Measurements from ENCODE around the gene FGF23. TPM values are rescaled to one million over a fixed set of nuclear protein-coding genes. Genes with fewer than 3 reads are reported as not detected.
A peak's percentile ranks its signal among the peaks of the same experiment; 100 is the strongest.
"Not testable (repeated sequence)": the region's sequence is repeated elsewhere in the genome, so short reads cannot be mapped to it uniquely, and the experiment has no call there.

FGF23 gene
- not detected in 2 replicates for total RNA-seq (2014; rRNA removed; shearing (Covaris generic))

GRCh38 chr12:4379405-4379804 lies at the start of gene FGF23:
Gene FGF23 (minus strand): TSS chr12:4379712. CDS start chr12:4379582, 130 bp downstream.
- in situ Hi-C loops (cut with HindIII; ENCODE audit: low sequenced_read_pairs): no loop called here
- DNase-seq (ENCODE audit: low spot score): no peak

DNA sequence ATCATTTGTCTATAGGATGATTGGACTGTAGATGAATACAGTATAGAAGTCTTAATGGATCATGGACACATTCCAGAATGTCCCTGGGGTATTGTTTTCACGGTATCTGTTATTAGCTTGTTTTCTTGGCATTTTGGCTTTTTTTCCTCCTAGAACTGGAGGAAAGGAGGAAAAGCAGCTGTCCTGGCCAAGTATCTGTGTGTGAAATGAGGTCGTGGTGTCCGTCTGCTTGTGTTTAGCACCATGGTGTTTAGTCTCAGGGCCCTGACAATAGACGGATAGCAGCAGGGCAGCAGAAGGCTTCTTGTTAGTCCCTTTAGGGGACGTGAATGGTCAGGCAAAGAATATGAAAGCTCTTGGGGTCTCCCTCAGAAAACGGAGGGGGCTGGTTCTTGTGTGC lies 44.9 kb upstream of the FGF23 start:
- DNase-seq (ENCODE audit: low spot score): no peak
- in situ Hi-C loops (cut with HindIII; ENCODE audit: low sequenced_read_pairs): no loop called here

DNA sequence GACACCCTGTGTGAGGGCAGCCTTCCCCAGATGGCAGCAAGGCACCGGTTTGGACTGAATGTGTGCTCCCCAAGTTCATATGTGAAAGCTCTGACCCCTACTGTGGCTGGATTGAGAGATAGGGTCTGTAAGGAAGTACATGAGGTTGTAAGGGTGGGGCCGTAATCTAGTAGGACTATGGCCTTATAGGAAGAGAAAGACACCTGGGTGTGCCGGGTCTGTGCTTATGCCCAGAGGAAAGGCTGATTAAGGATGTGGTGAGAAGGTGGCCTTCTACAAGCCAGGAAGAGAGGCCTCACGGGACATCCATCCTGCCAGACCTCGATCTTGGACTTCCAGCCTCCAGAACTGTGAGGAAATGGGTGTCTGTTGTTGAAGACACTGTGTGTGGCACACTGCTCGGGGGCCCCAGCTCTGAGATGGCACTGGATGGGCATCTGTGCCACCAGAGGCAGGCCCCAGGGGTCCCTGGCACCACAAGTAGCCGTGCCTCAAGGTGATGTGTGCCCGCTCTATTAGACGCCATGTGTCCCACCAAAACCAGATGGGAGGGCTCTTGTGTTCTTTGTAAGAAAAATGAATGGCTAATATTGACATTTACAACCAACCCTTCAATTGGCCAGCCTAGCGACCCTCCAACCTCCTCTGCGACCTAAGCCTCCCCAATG lies 44.1 kb upstream of the FGF23 start:
- no peak for DNase-seq (ENCODE audit: low spot score)
- in situ Hi-C loops (cut with HindIII; ENCODE audit: low sequenced_read_pairs): no loop called here

DNA sequence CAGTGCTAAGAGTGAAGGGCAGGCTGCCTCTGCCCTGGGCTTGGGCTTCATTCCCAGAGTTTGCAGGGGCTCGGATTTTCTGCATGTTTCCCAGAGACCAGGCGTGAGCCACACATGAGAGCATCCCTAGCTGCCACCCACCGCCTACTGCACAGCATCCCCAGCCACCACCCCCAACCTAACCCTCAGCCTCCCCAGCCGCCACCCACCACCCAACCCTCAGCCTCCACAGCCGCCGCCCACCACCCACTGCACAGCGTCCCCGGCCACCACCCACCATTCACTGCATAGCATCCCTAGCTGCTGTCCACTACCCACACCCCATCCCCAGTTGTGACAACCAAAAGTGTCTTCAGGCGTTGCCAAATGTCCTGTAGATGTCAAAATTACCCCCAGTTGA lies 43.5 kb upstream of the FGF23 start:
- in situ Hi-C loops (cut with HindIII; ENCODE audit: low sequenced_read_pairs): no loop called here

DNA sequence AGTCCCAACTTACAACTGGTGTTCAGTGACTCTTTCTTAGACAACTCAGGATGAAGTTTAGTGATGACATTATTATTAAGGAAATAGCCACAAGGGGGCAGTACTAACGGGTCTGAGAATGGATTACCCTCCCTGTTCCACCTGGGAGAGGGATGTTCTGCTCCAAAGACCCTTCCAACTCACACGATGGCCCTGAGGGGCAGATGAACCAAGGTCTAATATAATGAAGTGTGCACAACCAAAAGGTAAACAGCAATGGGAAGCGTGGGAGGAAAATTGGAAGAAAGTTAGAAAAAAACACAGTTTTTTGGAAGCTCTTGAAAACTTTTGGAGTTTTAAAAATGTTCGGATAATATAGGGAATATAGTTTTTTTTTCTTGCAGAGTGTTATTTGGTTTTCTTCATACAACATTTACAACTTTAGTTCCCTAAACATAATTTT lies 42.1 kb upstream of the FGF23 start:
- in situ Hi-C loops (cut with HindIII; ENCODE audit: low sequenced_read_pairs): no loop called here

More for the DNA sequence above, 43.5 kb upstream of the FGF23 start:
- no peak for DNase-seq (ENCODE audit: low spot score)

DNA sequence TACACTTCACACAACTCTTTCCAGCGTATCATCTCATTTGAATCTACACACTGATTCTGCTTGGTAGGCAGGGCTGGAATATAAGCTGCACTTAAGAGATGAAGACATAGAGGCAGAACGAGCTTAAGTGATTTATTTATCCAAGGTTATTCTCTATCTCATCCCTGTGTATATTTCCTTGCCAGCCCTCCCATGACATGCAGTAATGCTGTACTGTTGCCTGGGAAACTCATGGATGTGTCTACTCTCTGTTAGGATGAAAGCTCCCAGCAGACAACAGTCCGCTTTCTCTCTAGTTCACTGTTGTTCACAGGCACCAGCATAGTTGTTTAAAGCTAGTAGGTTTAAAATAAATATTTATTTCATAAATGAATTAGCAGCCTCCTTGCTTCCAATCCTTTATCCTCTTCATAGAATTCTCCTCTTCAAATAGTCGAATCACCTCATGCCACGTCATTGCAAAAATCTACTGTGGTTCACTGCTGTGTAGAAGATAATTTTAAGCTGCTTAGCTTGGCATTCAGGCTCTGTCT lies 40.7 kb upstream of the FGF23 start:
- in situ Hi-C loops (cut with HindIII; ENCODE audit: low sequenced_read_pairs): no loop called here
- DNase-seq (ENCODE audit: low spot score): no peak

More for the DNA sequence above, 42.1 kb upstream of the FGF23 start:
- DNase-seq (ENCODE audit: low spot score): peak; percentile 28

DNA sequence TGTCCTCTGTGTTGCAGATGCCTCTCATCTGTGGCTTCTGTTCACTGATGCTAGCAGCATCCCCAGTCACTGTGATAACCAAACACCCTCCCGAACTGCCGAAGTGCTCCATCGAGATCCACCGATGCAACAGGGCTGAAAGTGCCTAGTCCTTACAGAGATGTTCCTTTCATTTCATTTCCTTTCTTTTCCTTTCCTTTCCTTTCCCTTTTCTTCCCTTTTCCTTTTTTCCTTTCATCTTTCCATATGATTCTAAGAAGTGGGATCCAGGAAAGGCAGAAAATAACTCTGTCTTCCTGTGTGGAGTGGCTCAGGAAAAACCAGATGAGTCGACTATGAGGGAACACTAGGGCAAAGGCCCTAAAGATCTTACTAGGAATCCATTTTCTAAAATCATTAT lies 39.4 kb upstream of the FGF23 start:
- no peak for DNase-seq (ENCODE audit: low spot score)
- in situ Hi-C loops (cut with HindIII; ENCODE audit: low sequenced_read_pairs): no loop called here

DNA sequence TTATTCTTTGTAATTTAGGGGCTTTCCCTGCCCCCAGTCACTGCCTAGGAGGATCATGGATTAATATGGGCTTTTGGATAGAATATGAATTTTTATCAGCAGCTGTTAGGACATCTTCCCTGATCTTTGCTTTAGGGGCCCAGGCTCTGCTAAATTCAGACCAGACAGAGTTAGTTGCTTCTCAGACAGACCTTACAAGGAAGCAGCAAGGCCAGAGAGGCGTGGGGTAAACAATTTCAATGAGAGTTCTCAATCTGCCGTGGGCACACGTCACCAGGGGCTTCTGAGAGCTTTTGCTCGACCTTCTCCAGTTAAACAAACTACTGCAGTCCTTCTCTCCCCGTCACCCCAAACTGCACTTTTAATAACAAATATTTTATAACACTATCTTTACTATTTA lies 38.4 kb upstream of the FGF23 start:
- in situ Hi-C loops (cut with HindIII; ENCODE audit: low sequenced_read_pairs): no loop called here
- DNase-seq (ENCODE audit: low spot score): no peak

GRCh38 chr12:4417455-4417854 lies 37.9 kb upstream of the FGF23 start:
- in situ Hi-C loops (cut with HindIII; ENCODE audit: low sequenced_read_pairs): no loop called here
- DNase-seq (ENCODE audit: low spot score): no peak

GRCh38 chr12:4416276-4416675 lies 36.8 kb upstream of the FGF23 start:
- in situ Hi-C loops (cut with HindIII; ENCODE audit: low sequenced_read_pairs): no loop called here
- DNase-seq (ENCODE audit: low spot score): no peak

DNA sequence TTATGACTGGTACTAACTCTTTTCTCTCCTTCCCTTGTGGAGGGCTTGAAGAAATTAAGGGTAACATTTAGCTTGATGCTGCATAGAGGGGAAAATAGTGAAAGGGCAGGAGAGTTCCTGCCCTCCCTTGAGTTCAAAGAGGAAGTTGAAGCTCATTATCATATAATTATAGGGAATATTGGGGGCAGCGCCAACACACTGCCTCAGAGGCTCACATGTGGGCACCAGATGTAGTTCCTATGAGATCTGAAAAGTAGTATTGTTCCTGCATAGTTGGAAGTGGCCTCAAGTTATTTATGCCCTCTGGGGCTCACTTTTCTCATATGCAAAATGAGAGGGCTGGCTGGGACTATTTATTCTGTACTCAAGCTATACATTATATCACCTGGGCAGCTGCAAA lies 33.0 kb upstream of the FGF23 start:
- in situ Hi-C loops (cut with HindIII; ENCODE audit: low sequenced_read_pairs): no loop called here
- DNase-seq (ENCODE audit: low spot score): no peak

DNA sequence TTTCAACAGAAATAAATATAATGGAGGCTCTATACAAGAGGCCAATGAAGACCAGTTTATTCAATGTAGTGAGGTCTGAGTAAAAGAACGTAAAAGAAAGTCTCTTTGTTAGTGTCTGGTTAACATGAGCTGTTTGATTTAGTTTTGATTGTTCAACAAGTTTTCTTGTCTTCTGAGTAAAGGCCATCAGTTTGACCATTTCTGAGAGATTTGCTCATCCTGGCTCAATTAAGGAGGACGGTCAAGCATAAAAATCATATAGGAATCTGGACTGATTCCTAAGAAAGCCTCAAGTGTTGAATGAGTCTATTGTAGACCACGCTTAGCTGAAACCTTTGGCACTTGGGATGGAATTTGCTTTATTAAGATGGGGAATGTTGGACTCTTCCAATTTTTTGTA lies 32.5 kb upstream of the FGF23 start:
- in situ Hi-C loops (cut with HindIII; ENCODE audit: low sequenced_read_pairs): no loop called here
- DNase-seq (ENCODE audit: low spot score): no peak

DNA sequence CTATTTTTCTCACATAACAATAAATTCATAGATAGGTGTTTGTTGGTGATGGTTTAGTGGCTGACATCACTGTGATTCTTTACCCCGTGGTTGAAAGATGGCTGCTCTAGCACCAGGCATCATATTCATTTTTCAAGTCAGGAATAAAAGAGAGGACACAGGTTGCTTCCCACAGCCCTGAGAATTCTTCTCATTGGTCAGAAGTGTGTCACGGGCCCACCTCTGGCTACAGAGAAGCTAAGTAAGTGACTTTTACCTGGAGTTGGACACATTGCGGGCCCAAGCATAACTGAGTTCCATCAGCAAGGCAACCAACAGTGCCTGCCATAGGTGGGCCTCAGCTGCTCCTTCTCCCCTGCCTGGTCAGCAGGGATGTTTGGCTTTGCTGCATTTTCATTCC lies 27.6 kb upstream of the FGF23 start:
- in situ Hi-C loops (cut with HindIII; ENCODE audit: low sequenced_read_pairs): no loop called here
- DNase-seq (ENCODE audit: low spot score): no peak

- in situ Hi-C loops (cut with HindIII; ENCODE audit: low sequenced_read_pairs); DNase-seq (ENCODE audit: low spot score): not testable (repeated sequence)
These were observed 25.5 kb upstream of the FGF23 start for GRCh38 chr12:4404877-4405637.

- in situ Hi-C loops (cut with HindIII; ENCODE audit: low sequenced_read_pairs): no loop called here
- DNase-seq (ENCODE audit: low spot score): no peak
These were observed 23.5 kb upstream of the FGF23 start for GRCh38 chr12:4402996-4403395.

DNA sequence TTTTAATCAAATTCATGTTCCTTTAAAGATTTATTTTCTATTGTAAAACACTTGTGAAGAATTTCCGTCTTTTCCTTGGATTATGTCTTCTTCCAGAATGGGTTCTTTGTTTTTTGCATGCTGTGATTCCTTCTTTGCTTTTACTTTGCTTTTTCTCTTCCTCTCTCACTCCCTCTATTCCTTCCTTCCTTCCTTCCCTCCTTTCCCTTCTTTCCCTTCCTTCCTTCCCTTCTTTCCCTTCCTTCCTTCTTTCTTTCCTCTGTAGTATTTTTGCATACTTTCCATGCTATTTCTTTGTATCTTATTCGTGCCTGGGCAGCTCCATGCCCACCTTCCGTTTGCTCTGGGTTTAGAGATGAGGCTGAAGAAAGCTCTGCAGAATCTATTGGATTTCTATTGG lies 21.6 kb upstream of the FGF23 start:
- in situ Hi-C loops (cut with HindIII; ENCODE audit: low sequenced_read_pairs): no loop called here
- no peak for DNase-seq (ENCODE audit: low spot score)

GRCh38 chr12:4395818-4396217 lies 16.3 kb upstream of the FGF23 start:
- in situ Hi-C loops (cut with HindIII; ENCODE audit: low sequenced_read_pairs): no loop called here
- DNase-seq (ENCODE audit: low spot score): no peak

DNA sequence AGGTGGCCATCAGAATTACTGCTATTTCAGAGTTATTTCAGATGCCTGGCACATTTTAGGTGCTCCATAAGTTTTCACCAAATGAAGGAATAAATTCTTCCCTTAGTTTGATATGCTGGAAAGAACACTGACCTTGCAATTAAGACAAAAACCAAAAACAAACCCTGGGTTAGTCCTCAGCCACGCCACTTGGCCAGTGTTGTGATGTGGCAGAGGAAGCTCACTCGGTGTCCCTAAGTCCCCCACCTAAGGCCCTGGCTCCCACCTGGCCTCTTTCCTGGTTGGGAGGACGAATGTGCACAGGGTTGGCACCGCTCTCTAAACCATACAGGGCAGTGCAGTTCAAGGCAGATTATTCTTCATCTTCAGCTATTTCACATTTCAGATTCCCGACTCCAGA lies 13.7 kb upstream of the FGF23 start:
- in situ Hi-C loops (cut with HindIII; ENCODE audit: low sequenced_read_pairs): no loop called here
- DNase-seq (ENCODE audit: low spot score): no peak

DNA sequence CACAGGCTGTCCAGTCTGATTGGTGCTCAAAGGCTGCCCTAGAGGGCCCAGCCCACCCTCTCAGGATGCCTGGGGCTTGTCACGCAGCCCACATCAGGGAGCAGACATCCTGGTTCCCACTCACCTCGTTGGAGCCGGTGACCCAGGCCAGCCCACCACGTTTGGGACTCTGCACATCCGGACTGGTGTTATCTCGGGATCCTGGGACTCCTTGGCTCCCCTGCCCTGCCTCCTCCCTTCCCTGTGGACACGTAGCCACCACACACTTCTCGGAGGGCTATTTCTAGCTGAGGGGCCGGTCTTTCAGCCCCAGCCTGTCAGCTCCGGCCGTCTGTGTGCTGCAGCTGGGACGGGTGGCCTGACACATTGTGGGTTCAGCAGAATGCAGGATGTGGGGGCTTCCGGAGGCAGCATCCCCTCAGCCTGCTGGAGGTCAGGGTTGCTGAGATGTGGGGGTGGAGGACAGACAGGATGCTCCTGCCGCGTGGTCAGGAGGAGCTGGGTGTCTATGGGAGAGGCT lies 12.8 kb upstream of the FGF23 start:
- DNase-seq (ENCODE audit: low spot score): no peak
- in situ Hi-C loops (cut with HindIII; ENCODE audit: low sequenced_read_pairs): no loop called here

GRCh38 chr12:4388662-4389061 lies 9.2 kb upstream of the FGF23 start:
- no peak for DNase-seq (ENCODE audit: low spot score)
- in situ Hi-C loops (cut with HindIII; ENCODE audit: low sequenced_read_pairs): no loop called here

All from G401 (cell line).